Lung microvascular endothelial cell (primary cell): ENCODE data around the gene SLC35A3. TPM values are rescaled to one million over a fixed set of nuclear protein-coding genes. Genes with fewer than 3 reads are reported as not detected.

Experiments
- DNase-seq, 2 donors: peaks; one replicate each; pipeline versions ENCODE4 v3.0.0 to v3.0.0-alpha.2; 2010; ENCODE audit warnings: low read depth in 2 of 2
- total RNA-seq: library from RNA; depleted of rRNA; stranded (reverse); fragments of >200 nt; gene quantifications from 2 replicates; pipeline ENCODE4 v1.2.1, GENCODE V29; 2014

The SLC35A3 gene
- total RNA-seq, 1 donor from 2014 or later, result 18.7 TPM

DNA sequence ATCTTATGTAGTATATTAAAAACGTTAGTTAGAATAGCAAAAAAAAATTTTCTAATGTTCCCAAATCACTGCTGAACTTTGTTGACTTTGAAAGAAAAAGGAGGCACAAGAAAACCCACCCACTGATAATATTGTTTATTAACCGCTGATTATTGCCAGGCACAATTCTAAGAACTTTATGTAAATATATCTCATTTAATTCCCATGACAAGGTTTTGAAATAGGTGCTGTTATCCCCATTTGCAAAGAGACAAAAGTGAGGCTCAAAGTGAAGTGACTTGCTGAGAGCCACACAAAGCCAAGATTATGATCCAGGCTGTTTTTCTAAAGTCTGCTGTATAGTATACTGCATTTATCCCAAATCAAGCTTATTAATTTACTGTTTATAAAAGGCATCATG, 106.5 kb downstream of the SLC35A3 start:
- DNase-seq, result no peak

DNA sequence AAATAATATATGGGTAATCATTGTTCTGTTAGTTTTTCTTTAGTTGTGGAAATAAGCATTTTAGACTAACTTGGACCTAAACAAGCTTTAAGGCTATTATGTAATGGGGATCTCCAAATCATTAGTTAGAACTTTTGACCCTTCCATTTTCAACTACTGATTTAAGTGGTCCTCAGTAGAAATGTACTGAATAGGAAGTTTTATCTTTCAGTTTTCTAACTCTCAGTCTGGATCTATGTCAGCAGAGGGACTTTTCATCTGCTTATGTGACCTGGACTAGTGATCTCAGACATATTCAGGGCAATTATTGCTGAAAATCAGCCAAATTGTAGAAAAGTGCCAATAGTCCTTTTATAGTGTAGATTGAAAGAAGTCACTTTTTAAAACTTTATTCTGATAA, 106.9 kb downstream of the SLC35A3 start:
- no peak for DNase-seq

GRCh38 chr1:100077531-100077930, 107.7 kb downstream of the SLC35A3 start:
- peak; percentile 76 to 83 for DNase-seq

DNA sequence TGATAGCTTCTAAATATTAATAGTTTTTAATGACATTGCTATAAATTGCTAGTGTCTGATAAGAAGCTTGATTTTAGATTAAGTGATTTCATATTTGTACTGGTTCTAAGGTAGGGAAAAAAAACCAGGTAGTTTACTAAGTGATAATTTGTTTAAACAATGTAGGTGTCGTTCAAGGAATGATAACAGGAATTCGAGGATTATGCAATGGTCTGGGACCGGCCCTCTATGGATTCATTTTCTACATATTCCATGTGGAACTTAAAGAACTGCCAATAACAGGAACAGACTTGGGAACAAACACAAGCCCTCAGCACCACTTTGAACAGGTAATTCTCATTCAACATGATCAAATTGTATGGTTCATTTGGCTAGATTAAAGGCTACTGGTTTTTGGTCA, 110.5 kb downstream of the SLC35A3 start:
- DNase-seq, result no peak

Other genes with a start within 250 kb of the SLC35A3 start
- 0.20 and 1.7 TPM in 2 replicates for gene FRRS1, start 203.4 kb upstream of the SLC35A3 start, total RNA-seq
- 5.0 and 6.3 TPM in 2 replicates for gene AGL, start 119.6 kb upstream of the SLC35A3 start, total RNA-seq
- 0.99 and 1.3 TPM in 2 replicates for gene SASS6, start 162.9 kb downstream of the SLC35A3 start, total RNA-seq
- 5.8 and 5.9 TPM in 2 replicates for gene TRMT13, start 163.2 kb downstream of the SLC35A3 start, total RNA-seq
- gene LRRC39, start 208.3 kb downstream of the SLC35A3 start, total RNA-seq, result under 0.01 and 0.20 TPM in 2 replicates